SHP77 treated with DMSO at 0.1 percent for 48 hours (cell line): Measurements from ENCODE around the gene GADD45B.
A peak's percentile ranks its signal among the peaks of the same experiment; 100 is the strongest.
"Not testable (repeated sequence)": the region's sequence is repeated elsewhere in the genome, so short reads cannot be mapped to it uniquely, and the experiment has no call there.

ENCODE experiments used
- DNase-seq: peaks from one replicate; lab custom pipeline; 2025; lab: John Stamatoyannopoulos, UW

The GADD45B gene

DNA sequence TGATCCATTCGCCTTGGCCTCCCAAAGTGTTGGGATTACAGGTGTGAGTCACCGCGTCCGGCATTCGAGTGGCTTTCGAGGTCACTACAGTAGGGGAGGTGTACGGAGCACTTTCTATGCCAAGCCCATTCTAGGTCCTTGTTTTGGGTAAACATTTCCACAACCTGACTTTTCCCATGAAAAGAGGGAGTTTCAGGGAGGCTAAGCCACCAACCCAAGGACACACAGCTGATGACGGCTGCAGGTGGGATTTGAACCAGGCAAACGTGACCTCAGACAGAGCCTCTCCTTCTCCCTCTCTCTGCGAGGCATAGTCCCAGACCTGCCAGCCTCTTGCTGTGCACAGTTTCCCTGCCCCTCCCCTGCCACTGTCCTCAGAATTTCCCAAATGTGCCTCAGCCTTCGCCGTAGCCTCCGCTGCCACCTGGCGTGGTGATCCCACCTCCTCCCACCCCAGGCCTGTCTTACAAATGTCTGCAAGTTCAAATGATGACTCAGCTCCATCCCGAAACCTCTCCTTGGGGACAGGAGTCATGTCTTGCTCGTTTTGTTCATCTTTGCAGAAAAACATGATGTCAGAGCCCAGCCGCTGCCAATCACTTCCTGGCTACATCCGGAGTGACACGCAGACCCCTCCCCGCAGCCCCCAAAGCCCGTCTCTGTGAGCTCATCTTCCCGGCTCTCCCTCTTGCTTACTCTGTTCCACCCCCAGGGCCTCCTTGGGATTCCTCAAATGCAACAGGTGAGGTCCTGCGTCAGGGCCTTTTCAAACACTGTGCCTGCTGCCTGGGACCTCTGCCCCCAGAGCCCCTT is 6.6 kb upstream of the GADD45B start:
- DNase-seq, result no peak

DNA sequence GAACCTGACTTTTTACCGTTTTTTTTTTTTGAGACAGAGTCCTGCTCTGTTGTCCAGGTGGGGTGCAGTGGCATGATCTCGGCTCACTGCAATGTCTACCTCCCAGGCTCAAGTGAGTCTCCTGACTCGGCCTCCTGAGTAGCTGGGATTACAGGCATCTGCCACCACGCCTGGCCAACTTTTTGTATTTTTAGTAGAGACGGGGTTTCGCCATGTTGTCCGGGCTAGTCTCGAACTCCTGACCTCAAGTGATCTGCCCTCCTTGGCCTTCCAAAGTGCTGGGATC is 6.1 kb upstream of the GADD45B start:
- DNase-seq, result not testable (repeated sequence)

DNA sequence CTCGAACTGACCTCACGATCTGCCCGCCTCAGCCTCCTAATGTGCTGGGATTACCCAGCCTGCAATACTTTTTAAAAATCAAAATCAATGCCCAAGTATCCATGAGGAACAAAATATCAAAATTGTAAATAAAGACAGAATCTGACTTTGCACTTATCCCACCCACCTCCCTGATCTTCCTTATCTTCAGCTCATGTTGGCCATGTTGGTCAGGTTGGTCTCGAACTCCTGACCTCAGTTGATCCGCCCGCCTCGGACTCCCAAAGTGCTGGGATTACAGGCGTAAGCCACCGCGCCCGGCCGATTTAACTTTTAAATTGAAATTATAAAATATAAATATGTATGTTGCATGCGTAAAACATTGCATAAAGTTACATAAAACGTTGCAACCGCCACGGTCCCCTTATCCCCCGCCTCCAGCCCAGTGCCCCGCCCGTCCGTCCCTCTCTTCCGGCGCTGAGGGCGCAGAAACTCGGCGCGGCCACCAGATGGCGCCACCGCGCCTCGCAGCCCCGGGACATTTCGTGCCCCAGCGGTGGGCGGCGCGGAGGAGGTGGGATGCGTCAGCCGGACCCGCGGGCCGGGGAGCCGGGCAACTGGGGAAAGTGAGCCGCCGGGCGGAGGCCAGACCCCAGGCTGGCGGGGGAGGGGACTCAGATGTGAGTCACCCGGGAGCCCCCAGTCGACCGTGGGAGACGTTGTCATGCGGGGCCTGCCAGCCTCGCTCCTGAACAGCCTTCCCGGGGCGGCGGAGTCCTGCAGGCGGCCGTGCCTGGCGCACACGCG is 1.5 kb upstream of the GADD45B start:
- DNase-seq, result peak; percentile 30

DNA sequence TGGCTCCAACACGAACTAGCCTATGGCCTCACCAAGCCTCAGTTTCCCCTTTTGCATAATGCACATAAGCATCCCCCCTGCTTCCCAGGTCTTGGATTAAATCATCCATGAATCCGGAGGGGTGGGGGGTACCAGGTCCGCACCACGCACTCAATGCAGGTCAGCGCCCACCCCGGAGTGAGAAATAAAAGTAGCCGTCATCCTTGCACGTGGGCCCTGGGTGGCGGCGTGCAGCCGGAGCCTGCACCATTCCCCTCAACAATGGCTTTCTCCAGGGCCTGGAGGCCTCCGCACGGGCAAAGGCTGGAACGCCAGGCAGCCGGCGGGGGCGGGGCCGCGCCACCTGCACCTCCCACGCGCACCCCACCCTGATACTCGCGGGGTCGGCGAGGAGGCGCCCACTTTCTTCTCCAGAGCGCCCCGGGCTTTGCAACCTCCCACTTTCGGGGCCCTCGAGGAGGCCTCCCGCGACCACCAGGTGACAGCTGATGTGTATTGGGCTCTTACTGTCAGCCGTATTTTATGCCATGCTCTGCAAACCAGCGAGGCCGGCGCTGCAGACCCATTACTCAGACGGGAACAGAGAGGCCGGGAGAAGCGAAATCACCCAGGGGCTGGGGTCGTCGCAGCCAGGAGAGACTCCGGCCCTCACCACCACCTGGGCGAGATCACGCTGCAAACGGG is 767 bp upstream of the GADD45B start:
- DNase-seq, result no peak

DNA sequence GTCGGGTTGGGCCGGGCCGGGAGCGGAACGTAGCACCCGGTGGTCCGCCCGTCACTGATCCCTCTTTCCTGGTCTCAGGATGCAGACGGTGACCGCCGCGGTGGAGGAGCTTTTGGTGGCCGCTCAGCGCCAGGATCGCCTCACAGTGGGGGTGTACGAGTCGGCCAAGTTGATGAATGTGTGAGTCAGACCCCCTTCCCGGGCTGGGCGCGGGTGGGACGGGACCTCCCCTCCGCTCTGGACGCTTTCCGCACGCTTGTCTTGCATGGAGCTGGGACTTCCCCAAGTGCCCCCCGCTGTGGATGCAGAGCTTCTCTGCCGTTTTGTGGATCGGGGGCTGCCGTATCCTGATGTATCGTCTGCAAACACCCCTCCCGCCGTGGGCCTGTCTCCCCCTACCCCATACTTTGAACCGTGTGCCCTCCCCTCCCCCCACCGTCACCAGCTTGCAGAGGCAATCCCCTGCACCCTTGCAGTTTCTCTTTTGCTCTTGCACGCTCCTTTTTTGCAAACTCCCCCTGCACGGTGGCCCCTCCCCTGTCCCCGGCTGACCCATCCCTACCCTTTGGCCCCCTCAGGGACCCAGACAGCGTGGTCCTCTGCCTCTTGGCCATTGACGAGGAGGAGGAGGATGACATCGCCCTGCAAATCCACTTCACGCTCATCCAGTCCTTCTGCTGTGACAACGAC is 669 bp downstream of the GADD45B start:
- DNase-seq, result no peak

DNA sequence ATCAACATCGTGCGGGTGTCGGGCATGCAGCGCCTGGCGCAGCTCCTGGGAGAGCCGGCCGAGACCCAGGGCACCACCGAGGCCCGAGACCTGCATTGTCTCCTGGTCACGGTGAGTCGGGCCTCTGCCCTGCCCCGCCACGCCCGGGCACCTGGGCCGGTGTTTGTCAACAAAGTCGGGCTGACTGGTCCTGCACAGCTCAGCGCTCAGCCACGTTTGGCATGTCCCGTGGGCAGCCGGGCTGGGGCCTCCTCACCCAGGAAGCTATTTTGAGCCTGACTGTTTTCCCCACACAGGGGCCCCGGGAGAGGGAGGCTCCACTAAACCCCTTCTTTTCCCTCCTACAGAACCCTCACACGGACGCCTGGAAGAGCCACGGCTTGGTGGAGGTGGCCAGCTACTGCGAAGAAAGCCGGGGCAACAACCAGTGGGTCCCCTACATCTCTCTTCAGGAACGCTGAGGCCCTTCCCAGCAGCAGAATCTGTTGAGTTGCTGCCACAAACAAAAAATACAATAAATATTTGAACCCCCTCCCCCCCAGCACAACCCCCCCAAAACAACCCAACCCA is 1.3 kb downstream of the GADD45B start:
- no peak for DNase-seq

DNA sequence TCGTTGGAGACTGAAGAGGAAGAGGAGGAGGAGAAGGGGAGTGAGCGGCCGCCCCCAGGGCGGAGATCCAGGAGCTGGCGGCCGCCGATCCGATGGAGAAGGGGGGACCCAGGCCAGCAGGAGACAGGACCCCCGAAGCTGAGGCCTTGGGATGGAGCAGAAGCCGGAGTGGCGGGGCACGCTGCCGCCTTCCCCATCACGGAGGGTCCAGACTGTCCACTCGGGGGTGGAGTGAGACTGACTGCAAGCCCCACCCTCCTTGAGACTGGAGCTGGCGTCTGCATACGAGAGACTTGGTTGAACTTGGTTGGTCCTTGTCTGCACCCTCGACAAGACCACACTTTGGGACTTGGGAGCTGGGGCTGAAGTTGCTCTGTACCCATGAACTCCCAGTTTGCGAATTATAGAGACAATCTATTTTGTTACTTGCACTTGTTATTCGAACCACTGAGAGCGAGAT is 1.8 kb downstream of the GADD45B start:
- no peak for DNase-seq

DNA sequence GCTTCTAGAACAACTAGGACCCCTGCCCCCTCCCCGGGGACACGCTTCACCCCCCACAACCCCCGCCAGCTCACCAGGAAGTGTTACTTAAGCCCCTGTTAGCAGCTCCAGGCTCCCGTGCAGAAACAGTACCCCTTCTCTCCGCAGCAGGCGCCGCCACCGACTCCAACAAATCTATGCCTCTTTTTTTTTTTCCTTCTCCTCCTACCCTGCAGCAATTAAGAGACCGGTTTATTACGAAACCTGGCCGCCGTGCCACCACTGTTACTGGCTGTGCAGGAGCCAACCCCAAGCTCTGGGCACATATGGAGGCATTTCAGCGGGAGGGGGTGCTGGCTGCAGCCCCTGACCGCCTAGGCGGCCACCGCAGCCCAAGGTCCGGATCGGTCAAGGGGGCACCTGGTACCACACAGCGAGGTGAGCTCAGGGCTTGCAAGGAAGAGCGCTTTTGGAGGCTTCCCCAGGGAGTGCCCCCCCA is 2.4 kb downstream of the GADD45B start:
- DNase-seq, result no peak

DNA sequence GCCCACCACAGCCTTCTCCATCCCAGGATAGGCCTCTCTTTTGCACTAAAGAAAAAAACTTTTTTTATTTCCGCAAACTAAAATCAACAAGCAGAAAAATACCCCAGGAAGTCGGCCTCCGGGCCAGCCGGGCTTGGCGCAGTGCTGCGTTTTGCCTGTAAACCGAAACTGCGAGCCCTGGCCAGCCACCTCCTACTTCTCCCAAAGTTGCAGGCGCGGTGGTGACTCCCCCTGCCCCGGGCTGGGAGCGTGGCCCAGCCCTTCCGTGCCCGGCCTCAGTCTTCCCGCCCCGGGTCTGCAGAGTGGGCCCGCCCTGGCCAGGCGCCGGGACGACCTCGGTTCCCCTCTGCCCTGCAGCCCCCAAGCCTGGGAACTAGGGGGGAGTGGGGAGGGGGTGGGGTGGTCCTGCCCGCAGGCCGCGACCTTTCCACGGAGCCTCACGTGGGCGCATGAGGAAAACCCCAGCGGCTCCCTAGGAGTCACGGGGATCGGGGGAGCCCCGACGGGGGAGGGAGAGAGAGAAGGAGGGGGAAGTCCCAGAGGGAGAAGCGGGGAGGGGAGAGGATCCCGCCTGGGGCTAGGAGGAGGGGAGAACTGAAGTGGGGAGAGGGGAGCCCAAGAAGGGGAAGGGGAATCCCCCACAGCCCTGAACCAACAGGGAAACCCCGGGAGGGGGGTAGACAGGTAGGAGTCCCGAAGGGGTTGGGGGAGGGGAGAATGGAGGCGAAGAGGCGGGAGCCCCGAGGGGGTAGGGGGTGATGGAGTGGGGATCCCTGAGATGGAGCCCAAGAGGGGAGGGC is 3.0 kb downstream of the GADD45B start:
- DNase-seq, result no peak

DNA sequence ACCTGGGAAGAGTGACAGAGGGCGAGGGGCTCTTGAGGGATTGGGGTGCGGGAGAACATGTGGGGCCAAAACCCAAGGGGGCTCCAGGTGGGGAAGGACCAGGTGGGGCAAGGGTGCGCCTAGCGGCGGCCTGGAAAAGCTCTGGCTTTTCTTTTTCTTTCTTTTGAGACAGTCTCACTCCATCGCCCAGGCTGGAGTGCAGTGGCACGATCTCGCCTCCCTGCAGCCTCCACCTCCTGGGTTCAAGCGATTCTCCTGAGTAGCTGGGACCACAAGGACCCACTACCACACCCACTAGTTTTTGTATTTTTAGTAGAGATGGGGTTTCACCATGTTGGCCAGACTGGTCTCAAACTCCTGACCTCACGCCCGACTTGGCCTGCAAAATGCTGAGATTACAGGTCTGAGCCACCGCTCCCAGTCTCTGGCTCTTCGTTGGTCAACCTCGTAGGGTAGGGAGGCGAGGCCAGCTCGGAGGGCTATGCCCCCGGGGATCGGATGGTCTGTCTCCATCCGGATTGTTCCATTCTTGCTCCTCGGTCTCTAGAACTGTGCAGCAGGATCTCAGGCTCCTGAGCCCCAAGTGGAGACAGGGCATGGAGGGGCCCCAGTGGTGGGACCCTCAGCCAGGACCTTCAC is 3.7 kb downstream of the GADD45B start:
- DNase-seq, result no peak

DNA sequence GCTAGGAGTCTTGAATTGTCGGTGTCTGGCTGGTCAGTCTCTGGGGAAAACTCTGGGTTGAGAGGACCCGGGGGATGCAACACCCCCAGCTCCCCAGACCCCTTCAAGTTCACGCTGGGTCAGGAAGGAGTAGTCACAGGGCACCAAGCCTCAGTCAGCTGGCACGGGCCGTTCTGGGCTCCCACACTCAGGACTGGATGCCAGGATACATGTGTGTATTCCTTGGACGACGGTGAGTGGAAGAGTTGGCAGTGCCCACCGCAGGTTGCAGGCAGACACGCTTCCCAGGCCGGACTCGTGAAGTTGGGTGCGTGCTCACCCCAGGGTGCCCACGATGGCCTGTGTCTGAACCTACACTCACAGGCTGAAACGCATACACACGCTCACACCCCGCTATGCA is 5.5 kb downstream of the GADD45B start:
- no peak for DNase-seq

DNA sequence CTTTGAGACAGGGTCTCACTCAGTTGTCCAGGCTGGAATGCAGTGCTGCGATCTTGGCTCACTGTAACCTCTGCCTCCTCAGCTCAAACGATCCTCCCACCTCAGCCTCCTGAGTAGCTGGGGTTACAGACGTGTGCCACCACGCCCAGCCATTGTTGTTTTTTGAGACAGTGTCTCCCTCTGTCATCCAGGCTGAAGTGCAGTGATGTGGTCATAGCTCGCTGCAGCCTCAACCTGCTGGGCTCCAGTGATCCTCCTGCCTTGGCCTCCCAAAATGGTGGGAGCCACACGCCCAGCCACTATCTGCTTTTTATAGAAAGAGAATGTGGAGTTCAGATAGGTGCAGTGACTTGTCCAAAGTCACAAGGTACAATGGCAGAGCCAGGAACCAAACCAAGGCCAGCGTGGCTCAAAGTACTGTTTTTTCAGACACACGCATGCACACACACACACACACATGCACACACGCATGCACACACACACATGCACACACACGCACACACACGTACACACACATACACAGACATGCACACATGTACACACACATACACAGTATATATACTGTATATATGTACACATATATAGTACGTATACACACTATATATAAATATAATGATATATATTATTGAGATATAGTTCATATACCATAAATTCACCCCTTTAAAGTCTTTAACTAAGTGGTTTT is 6.6 kb downstream of the GADD45B start:
- no peak for DNase-seq

DNA sequence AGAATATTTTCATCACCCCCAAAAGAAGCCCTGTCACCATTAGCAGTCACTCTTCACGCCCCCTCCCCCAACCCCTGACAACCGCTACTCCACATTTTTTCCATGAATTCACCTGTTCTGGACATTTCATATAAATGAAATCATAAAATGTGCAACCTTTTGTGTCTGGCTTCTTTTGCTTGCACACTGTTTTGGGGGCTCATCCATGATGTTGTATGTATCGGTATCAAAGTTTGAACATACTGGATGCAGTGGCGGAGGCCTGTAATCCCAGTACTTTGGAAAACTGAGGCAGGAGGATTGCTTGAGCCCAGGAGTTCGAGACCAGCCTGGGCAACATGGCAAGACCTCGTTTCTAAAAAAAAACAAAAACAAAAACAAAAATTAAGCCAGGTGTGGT is 7.2 kb downstream of the GADD45B start:
- DNase-seq, result no peak

DNA sequence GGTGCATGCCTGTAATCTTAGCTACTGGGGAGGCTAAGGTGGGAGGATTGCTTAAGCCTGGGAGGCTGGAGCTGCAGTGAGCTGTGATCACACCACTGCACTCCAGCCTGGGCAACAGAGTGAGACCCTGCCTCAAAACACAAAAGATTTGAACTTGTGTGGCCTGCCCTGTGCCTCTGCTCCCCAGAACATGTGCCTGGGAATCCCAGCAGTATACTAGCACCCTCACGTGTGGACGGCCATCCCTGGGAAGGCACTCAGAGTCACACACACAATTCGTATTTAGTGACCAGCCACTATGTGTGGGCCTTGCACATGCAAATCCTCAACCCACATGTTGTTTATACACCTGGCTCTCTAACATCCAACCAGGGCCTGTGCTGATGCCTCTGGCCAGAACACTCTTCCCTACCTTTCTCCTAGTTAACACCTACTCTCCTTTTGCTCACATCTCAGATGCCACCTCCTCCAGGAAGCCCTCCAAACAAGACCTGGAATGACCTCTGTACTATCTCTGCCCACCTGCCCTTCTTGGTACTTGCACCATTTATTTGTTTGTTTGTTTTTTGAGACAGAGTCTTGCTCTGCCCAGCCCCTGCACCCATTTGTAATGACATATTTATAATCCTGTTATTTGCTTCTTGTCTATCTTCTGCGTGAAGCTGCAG is 7.7 kb downstream of the GADD45B start:
- DNase-seq, result no peak

DNA sequence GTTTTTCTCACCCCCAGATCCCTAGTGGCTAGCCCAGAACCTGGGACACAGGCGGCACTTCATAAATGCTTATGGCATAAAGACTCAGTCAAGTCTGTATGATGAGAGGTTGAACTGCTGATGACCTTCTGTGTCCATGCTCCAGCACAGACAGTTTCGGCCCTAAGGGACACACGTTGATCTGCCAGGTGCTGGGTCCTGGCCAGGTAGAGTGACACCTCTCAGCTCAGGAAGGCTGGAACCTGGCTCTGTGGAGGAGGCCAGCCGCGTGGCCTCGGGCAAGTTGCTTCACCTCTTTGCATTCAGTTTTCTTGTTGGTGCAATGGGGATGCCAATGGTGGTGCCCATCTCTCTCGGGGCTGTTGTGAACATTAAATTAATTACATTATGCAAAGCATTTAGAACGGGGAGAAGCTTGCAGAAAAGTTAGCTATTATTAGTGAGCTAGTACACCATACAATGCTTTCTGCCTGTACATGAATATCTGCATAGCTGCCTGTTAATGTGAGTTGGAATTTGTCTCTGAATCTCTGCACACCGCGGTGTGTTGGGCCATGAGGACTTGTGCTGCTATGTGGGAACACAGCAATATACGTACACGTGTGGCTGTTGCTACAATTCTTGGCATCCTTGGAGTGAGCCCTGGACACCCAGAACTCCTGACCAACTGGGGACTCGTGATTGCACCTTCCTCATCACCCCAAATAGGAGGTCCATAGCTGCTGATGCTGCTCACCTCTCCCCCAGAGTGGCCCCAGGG is 8.4 kb downstream of the GADD45B start:
- no peak for DNase-seq

DNA sequence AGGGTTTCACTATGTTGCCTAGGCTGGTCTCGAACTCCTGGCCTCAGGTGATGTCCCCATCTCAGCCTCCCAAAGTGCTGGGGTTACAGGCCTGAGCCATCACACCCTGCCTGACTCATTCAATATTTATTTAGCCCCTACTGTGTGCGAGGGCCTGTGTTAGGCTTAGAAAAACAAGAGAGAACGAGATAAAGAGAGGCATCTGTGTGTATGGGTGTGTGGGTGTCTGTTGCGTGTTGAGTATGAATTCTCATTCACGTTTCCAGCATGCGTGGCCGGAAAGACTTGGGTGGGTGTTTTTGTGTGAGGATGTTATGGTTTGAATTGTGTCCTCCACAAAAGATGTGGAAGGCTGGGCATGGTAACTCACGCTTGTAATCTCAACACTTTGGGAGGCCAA is 9.5 kb downstream of the GADD45B start:
- no peak for DNase-seq

DNA sequence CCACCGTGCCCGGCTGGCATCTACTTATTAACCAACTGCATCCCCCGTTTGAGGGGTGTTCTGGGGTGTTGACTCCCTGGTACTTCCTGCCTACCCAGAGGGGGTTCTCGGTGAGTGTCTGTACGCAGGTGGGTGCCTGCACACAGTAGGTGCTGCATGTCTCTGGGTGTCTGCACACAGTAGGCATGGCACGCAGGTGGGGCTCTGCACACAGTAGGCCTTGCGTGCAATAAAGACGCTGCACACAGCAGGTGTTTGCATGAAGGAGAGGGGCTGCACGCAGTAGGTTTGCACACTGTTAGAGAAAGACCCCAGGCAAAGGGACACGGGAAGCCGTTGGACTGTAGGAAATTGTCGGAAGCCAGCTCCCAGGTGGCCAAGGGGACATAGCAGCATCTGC is 11.2 kb downstream of the GADD45B start:
- no peak for DNase-seq

DNA sequence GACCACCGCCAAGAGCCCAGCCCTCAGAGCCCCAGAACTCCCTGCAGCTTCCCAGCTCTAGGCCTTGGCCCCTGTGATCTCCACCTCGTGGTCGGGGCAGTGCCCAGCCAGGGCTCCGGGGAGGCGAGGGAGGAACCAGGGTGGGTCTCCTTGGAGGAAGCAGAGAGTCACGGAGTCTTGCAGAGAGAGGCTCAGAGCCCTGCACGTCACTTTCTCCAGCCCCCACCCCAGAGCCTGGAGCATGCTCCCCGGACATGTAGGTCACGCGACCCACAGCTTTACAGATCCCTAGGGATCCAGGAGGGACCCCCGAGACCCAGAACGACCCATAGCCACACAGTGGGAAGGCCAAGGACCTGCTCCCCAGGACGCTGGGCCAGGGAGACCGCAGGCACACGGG is 11.9 kb downstream of the GADD45B start:
- no peak for DNase-seq
